H1 (cell line): ENCODE data around the gene SLC37A3. TPM values are rescaled to one million over a fixed set of nuclear protein-coding genes. Genes with fewer than 3 reads are reported as not detected.
A peak's percentile ranks its signal among the peaks of the same experiment; 100 is the strongest.

Experiments used
- CTCF ChIA-PET: fragments of 300-600 bp; sonication (Branson Sonifier 250); formaldehyde crosslinking; loops from one replicate; lab custom pipeline; 2021; ENCODE audit not compliant: partially characterized antibody; lab: Charles Lee
- POLR2A ChIA-PET: fragments of 300-600 bp; sonication (Branson Sonifier 250); formaldehyde crosslinking; loops from one replicate; lab custom pipeline; 2021; ENCODE audit warnings: inconsistent platforms; ENCODE audit not compliant: partially characterized antibody; lab: Charles Lee
- DNase-seq, 2 experiments: peaks; one replicate each; pipeline versions ENCODE4 v3.0.0 to v3.0.0-alpha.2; 2010 to 2022; ENCODE audit warnings: low spot score in 2 of 2, low read depth in 1 of 2, mixed read lengths in 1 of 2
- FAIRE-seq: peaks from 2 replicates; lab custom pipeline; 2011; peaks lifted over from hg19 to GRCh38; lab: Jason Lieb, UNC
- H2AFZ ChIP-seq: 2 replicates; pipeline ENCODE4 v1.8.1; 2012; ENCODE audit warnings: low read length, inconsistent platforms
- H2AK5ac ChIP-seq: 2 replicates; pipeline ENCODE4 v1.6.1; 2013; ENCODE audit warnings: low read depth, low read length
- H2BK120ac ChIP-seq: replicated peaks from 2 replicates; pipeline ENCODE3; 2013; ENCODE audit warnings: low read depth, low read length, inconsistent platforms
- H2BK12ac ChIP-seq: 2 replicates; pipeline ENCODE4 v1.6.1; 2013; ENCODE audit warnings: low read depth, low read length
- H2BK15ac ChIP-seq: 2 replicates; pipeline ENCODE4 v1.6.1; 2013; ENCODE audit warnings: low read length
- H2BK20ac ChIP-seq: 2 replicates; pipeline ENCODE4 v1.6.1; 2013; ENCODE audit warnings: low read length
- H2BK5ac ChIP-seq: 2 replicates; pipeline ENCODE4 v1.6.1; 2013; ENCODE audit warnings: low read depth, low read length
- H3K14ac ChIP-seq: 2 replicates; pipeline ENCODE4 v1.6.1; 2013; ENCODE audit warnings: inconsistent platforms; ENCODE audit not compliant: insufficient read length
- H3K18ac ChIP-seq: 2 replicates; pipeline ENCODE4 v1.6.1; 2013; ENCODE audit warnings: low read length; ENCODE audit errors: extremely low read depth
- H3K23ac ChIP-seq: 2 replicates; pipeline ENCODE4 v1.6.1; 2013; ENCODE audit warnings: inconsistent platforms; ENCODE audit not compliant: insufficient read length
- H3K23me2 ChIP-seq: 2 replicates; pipeline ENCODE4 v1.6.1; 2013; ENCODE audit warnings: low read depth, low read length
- H3K27ac ChIP-seq: 2 replicates; pipeline ENCODE4 v1.6.1; 2011; ENCODE audit warnings: low read depth, low read length, inconsistent platforms
- H3K27me3 ChIP-seq, 4 experiments: replicated peaks in 1 of 4; 1 replicate in 1 of 4; 2 replicates in 3 of 4; pipeline versions ENCODE4 v1.6.1 to v1.8.1; 2011 to 2013; ENCODE audit warnings: low read length in 3 of 4, mild to moderate bottlenecking in 3 of 4, inconsistent platforms in 2 of 4, mixed read lengths in 2 of 4, moderate library complexity in 1 of 4; ENCODE audit not compliant: control insufficient read depth in 3 of 4, insufficient read depth in 3 of 4; ENCODE audit errors: extremely low read depth in 1 of 4
- H3K36me3 ChIP-seq, 4 experiments: 2 replicates each; pipeline versions ENCODE4 v1.6.1 to v1.8.1; 2011 to 2013; ENCODE audit warnings: mild to moderate bottlenecking in 4 of 4, low read length in 3 of 4, moderate library complexity in 2 of 4, control low read depth in 1 of 4, inconsistent platforms in 1 of 4; ENCODE audit not compliant: insufficient read depth in 4 of 4, control insufficient read depth in 2 of 4
- H3K4ac ChIP-seq: replicated peaks from 2 replicates; pipeline ENCODE3; 2013; ENCODE audit warnings: low read length, low read depth, mixed read lengths, inconsistent platforms; ENCODE audit not compliant: insufficient read length
- H3K4me1 ChIP-seq, 4 experiments: replicated peaks in 1 of 4; 1 replicate in 1 of 4; 2 replicates in 3 of 4; pipeline versions ENCODE4 v1.6.1 to v1.8.1; 2011 to 2013; ENCODE audit warnings: low read length in 3 of 4, inconsistent platforms in 2 of 4, mixed read lengths in 1 of 4; ENCODE audit not compliant: insufficient read depth in 4 of 4, control insufficient read depth in 3 of 4
- H3K4me2 ChIP-seq, 2 experiments: 2 replicates each; pipeline versions ENCODE4 v1.6.1 to v1.8.1; 2011 to 2013; ENCODE audit warnings: low read depth in 2 of 2, low read length in 2 of 2, control low read depth in 1 of 2, inconsistent platforms in 1 of 2, mild to moderate bottlenecking in 1 of 2; ENCODE audit not compliant: insufficient read depth in 1 of 2
- H3K4me3 ChIP-seq, 4 experiments: fragments of 200-600, 300-600 bp in 1 of 4; sonication (generic), shearing (Covaris generic), sonication (Bioruptor Twin) in 1 of 4; 2 replicates each; pipeline versions ENCODE4 v1.5.1 to v1.8.1; 2011 to 2016; ENCODE audit warnings: low read length in 4 of 4, low read depth in 3 of 4, control low read depth in 2 of 4, inconsistent platforms in 2 of 4, mild to moderate bottlenecking in 2 of 4, mixed read lengths in 1 of 4, moderate library complexity in 1 of 4; ENCODE audit not compliant: insufficient read depth in 2 of 4; ENCODE audit errors: extremely low read depth in 1 of 4
- H3K56ac ChIP-seq: replicated peaks from 2 replicates; pipeline ENCODE3; 2013; ENCODE audit warnings: low read depth, mild to moderate bottlenecking, mixed read lengths, low read length, inconsistent platforms; ENCODE audit not compliant: insufficient read length
- H3K79me1 ChIP-seq: 2 replicates; pipeline ENCODE4 v1.6.1; 2013; ENCODE audit warnings: low read depth, low read length, control low read depth
- H3K79me2 ChIP-seq, 2 experiments: 2 replicates each; pipeline versions ENCODE4 v1.6.1 to v1.8.1; 2012 to 2013; ENCODE audit warnings: low read length in 2 of 2, mild to moderate bottlenecking in 2 of 2, inconsistent platforms in 1 of 2; ENCODE audit not compliant: insufficient read depth in 2 of 2, control insufficient read depth in 1 of 2
- H3K9ac ChIP-seq, 4 experiments: replicated peaks in 1 of 4; 1 replicate in 1 of 4; 2 replicates in 3 of 4; pipeline versions ENCODE4 v1.6.1 to v1.8.1; 2011 to 2013; ENCODE audit warnings: low read depth in 3 of 4, low read length in 3 of 4, control low read depth in 2 of 4, mild to moderate bottlenecking in 2 of 4, moderate library complexity in 2 of 4, inconsistent platforms in 1 of 4; ENCODE audit errors: extremely low read depth in 1 of 4
- H3K9me3 ChIP-seq, 2 experiments: 2 replicates each; pipeline versions ENCODE4 v1.6.1 to v1.8.1; 2012 to 2013; ENCODE audit warnings: mild to moderate bottlenecking in 2 of 2, moderate library complexity in 2 of 2, control low read depth in 1 of 2, inconsistent platforms in 1 of 2, low read depth in 1 of 2, low read length in 1 of 2, mixed read lengths in 1 of 2; ENCODE audit not compliant: insufficient read depth in 2 of 2
- H4K20me1 ChIP-seq, 2 experiments: replicated peaks in 1 of 2; 2 replicates each; pipeline versions ENCODE3 to v1.8.1; 2011 to 2013; ENCODE audit warnings: inconsistent platforms in 2 of 2, low read length in 2 of 2, mild to moderate bottlenecking in 1 of 2; ENCODE audit not compliant: insufficient read depth in 2 of 2, control insufficient read depth in 1 of 2
- H4K5ac ChIP-seq: 2 replicates; pipeline ENCODE4 v1.6.1; 2013; ENCODE audit warnings: low read length, low read depth, mixed read lengths, inconsistent platforms; ENCODE audit not compliant: insufficient read length
- H4K8ac ChIP-seq: 2 replicates; pipeline ENCODE4 v1.8.0; 2013; ENCODE audit warnings: mild to moderate bottlenecking, moderate library complexity, low read length, inconsistent platforms; ENCODE audit not compliant: insufficient read depth; ENCODE audit errors: extremely low read depth
- H4K91ac ChIP-seq: replicated peaks from 2 replicates; pipeline ENCODE3; 2013; ENCODE audit warnings: low read length, mixed read lengths, inconsistent platforms; ENCODE audit not compliant: insufficient read length
- RAD21 ChIP-seq, 2 experiments: IDR thresholded peaks in 1 of 2; conservative IDR thresholded peaks in 1 of 2; 2 replicates each; pipeline ENCODE4 v1.6.1; 2011; ENCODE audit warnings: low read depth in 2 of 2, low read length in 2 of 2, improper control_type of control experiment in 1 of 2, inconsistent platforms in 1 of 2, mild to moderate bottlenecking in 1 of 2, moderate library complexity in 1 of 2
- WGBS, 2 experiments: shearing (Covaris generic) in 1 of 2; methylation state at CpG; one replicate each; pipeline versions ENCODE4 v1.1.6 to v1.1.7; 2013 to 2015; ENCODE audit warnings: low lambda C conversion rate in 2 of 2, mixed read lengths in 2 of 2, inconsistent platforms in 1 of 2, low coverage in 1 of 2, missing lambda C conversion rate in 1 of 2; ENCODE audit not compliant: insufficient replicate concordance in 2 of 2, insufficient coverage in 1 of 2, insufficient read length in 1 of 2; ENCODE audit errors: extremely low coverage in 1 of 2, missing lambda C conversion rate in 1 of 2; 5-methylcytosine and 5-hydroxymethylcytosine counted together
- polyA plus RNA-seq, 7 experiments: library from polyadenylated mRNA; depleted of rRNA in 3 of 7; stranded (reverse) in 5 of 7; unstranded in 2 of 7; fragments of >200 nt in 5 of 7; fragments of 200-250 nt in 2 of 7; gene quantifications; 1 replicate in 5 of 7; 2 replicates in 1 of 7; 4 replicates in 1 of 7; pipeline versions ENCODE4 v1.2.1 to v1.2.3, GENCODE V29; 2011 to 2013; ENCODE audit warnings: missing spikeins in 2 of 7, mixed read lengths in 2 of 7
- total RNA-seq: library from RNA; stranded (reverse); fragmentation: NEBNext Ultra II Directional; extraction: Animal tissue kit (Norgen Biotek cat#: 25700); gene quantifications from 2 replicates; pipeline ENCODE4 v1.2.1, GENCODE V29; 2021
- TF ChIP-seq, protein P1 (sequence below): IDR thresholded peaks from 2 replicates; pipeline ENCODE4 v1.6.1; 2011; ENCODE audit warnings: low read depth, mild to moderate bottlenecking, low read length; ENCODE audit not compliant: insufficient read depth

The SLC37A3 gene
- total and polyA plus RNA-seq, 2 of the 8 experiments (the other 6 are each of a cell fraction or from before 2014, with no cell fraction given), result 58.2 to 71.0 TPM

DNA sequence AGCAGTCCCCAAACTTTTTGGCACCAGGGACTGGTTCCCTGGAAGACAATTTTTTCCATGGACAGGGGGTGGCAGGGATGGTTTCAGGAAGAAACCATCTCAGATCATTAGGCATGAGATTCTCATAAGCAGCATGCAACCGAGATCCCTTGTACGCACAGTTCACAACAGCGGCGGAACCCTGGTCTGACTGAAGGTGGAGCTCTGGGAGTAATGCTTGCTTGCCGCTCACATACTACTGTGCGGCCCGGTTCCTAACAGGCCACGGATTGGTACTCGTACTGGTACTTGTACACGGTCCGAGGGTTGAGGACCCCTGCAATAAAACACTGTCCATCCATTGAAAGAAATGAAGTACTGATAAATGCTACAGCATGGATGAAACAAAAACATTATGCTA is 48.1 kb upstream of the SLC37A3 start:
- Histone ChIP-seq H3K36me3 (no peaks in the 10 kb centered on the region), H3K56ac (no peak overlapping the region), H3K4me2 (no peak overlapping the region), H2BK12ac (0 out of 2 replicates have a peak overlapping the region, but pooled peaks have one; percentile 33), H2AK5ac (no peak overlapping the region), H4K20me1 (peaks cover 0 to under 1% of the 10 kb centered on the region in 2 experiments), H4K5ac (no peak overlapping the region), H3K27ac (no peak overlapping the region), H4K91ac (no peak overlapping the region), H3K23me2 (peaks cover 2% of the 10 kb centered on the region), H2AFZ (no peak overlapping the region), H2BK120ac (no peak overlapping the region), H3K4me3 (no peak overlapping the region), H3K79me1 (no peaks in the 10 kb centered on the region), H2BK20ac (no peak overlapping the region), H4K8ac (no peak overlapping the region; the same call in 1 of the 2 replicates), H3K23ac (no peak overlapping the region), H3K18ac (0 out of 2 replicates have a peak overlapping the region, but pooled peaks have one; percentile 43), H3K4ac (no peak overlapping the region), H3K79me2 (peaks cover 0 to 4% of the 10 kb centered on the region in 2 experiments; a peak in 1 of 4 replicates), H3K14ac (no peak overlapping the region), H3K4me1 (peaks cover 5 to 21% (median 15%) of the 10 kb centered on the region in 4 experiments; a peak in 6 of 7 replicates), H3K9ac (no peak overlapping the region), H3K27me3 (peaks cover 0 to 1% (median 0%) of the 10 kb centered on the region in 4 experiments; a peak in 1 of 7 replicates), H3K9me3 (no peaks in the 10 kb centered on the region), H2BK15ac (no peak overlapping the region), H2BK5ac (no peak overlapping the region; the same call in 1 of the 2 replicates)
- WGBS, 2 experiments, result 96% methylated on average over 11 of the region's 11 CpGs; no CpG with 5 or more reads in 1 of the 2 experiments
- ChIA-PET CTCF (interaction anchor here (0.9 to 5.2 kb wide), 7 partner anchors 9 to 200 kb away, joined by 3 to 27 read pairs (median 11); no protein-coding TSS in a partner anchor), POLR2A (interaction anchor here (0.7 to 1.0 kb wide), 2 partner anchors 9 to 45 kb away, joined by 5 read pairs; no protein-coding TSS in a partner anchor)
- no peak for FAIRE-seq
- TF ChIP-seq, protein P1, sequence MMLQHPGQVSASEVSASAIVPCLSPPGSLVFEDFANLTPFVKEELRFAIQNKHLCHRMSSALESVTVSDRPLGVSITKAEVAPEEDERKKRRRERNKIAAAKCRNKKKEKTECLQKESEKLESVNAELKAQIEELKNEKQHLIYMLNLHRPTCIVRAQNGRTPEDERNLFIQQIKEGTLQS, result no peak
- TF ChIP-seq RAD21 (IDR thresholded peaks at IDR 0.05 in 1 of 2, conservative IDR thresholded peaks at IDR 0.05 in 1 of 2; ENCODE audit: low read depth in 2 of 2, low read length in 2 of 2), result peak in 1 of 2 experiments; percentile 24; a peak in 1 of 4 replicates
- no peak for DNase-seq
